H1 (cell line): Measurements from ENCODE around the gene PPM1L. TPM values are rescaled to one million over a fixed set of nuclear protein-coding genes. Genes with fewer than 3 reads are reported as not detected.

ENCODE experiments used
- CTCF ChIA-PET: fragments of 300-600 bp; sonication (Branson Sonifier 250); formaldehyde crosslinking; loops from one replicate; lab custom pipeline; 2021; ENCODE audit not compliant: partially characterized antibody; lab: Charles Lee
- POLR2A ChIA-PET: fragments of 300-600 bp; sonication (Branson Sonifier 250); formaldehyde crosslinking; loops from one replicate; lab custom pipeline; 2021; ENCODE audit warnings: inconsistent platforms; ENCODE audit not compliant: partially characterized antibody; lab: Charles Lee
- DNase-seq, 2 experiments: peaks; one replicate each; pipeline versions ENCODE4 v3.0.0 to v3.0.0-alpha.2; 2010 to 2022; ENCODE audit warnings: low spot score in 2 of 2, low read depth in 1 of 2, mixed read lengths in 1 of 2
- FAIRE-seq: peaks from 2 replicates; lab custom pipeline; 2011; peaks lifted over from hg19 to GRCh38; lab: Jason Lieb, UNC
- H2AFZ ChIP-seq: 2 replicates; pipeline ENCODE4 v1.8.1; 2012; ENCODE audit warnings: low read length, inconsistent platforms
- H2AK5ac ChIP-seq: 2 replicates; pipeline ENCODE4 v1.6.1; 2013; ENCODE audit warnings: low read depth, low read length
- H2BK120ac ChIP-seq: replicated peaks from 2 replicates; pipeline ENCODE3; 2013; ENCODE audit warnings: low read depth, low read length, inconsistent platforms
- H2BK12ac ChIP-seq: 2 replicates; pipeline ENCODE4 v1.6.1; 2013; ENCODE audit warnings: low read depth, low read length
- H2BK15ac ChIP-seq: 2 replicates; pipeline ENCODE4 v1.6.1; 2013; ENCODE audit warnings: low read length
- H2BK20ac ChIP-seq: 2 replicates; pipeline ENCODE4 v1.6.1; 2013; ENCODE audit warnings: low read length
- H2BK5ac ChIP-seq: 2 replicates; pipeline ENCODE4 v1.6.1; 2013; ENCODE audit warnings: low read depth, low read length
- H3K14ac ChIP-seq: 2 replicates; pipeline ENCODE4 v1.6.1; 2013; ENCODE audit warnings: inconsistent platforms; ENCODE audit not compliant: insufficient read length
- H3K18ac ChIP-seq: 2 replicates; pipeline ENCODE4 v1.6.1; 2013; ENCODE audit warnings: low read length; ENCODE audit errors: extremely low read depth
- H3K23ac ChIP-seq: 2 replicates; pipeline ENCODE4 v1.6.1; 2013; ENCODE audit warnings: inconsistent platforms; ENCODE audit not compliant: insufficient read length
- H3K23me2 ChIP-seq: 2 replicates; pipeline ENCODE4 v1.6.1; 2013; ENCODE audit warnings: low read depth, low read length
- H3K27ac ChIP-seq: 2 replicates; pipeline ENCODE4 v1.6.1; 2011; ENCODE audit warnings: low read depth, low read length, inconsistent platforms
- H3K27me3 ChIP-seq, 4 experiments: replicated peaks in 1 of 4; 1 replicate in 1 of 4; 2 replicates in 3 of 4; pipeline versions ENCODE4 v1.6.1 to v1.8.1; 2011 to 2013; ENCODE audit warnings: low read length in 3 of 4, mild to moderate bottlenecking in 3 of 4, inconsistent platforms in 2 of 4, mixed read lengths in 2 of 4, moderate library complexity in 1 of 4; ENCODE audit not compliant: control insufficient read depth in 3 of 4, insufficient read depth in 3 of 4; ENCODE audit errors: extremely low read depth in 1 of 4
- H3K36me3 ChIP-seq, 4 experiments: 2 replicates each; pipeline versions ENCODE4 v1.6.1 to v1.8.1; 2011 to 2013; ENCODE audit warnings: mild to moderate bottlenecking in 4 of 4, low read length in 3 of 4, moderate library complexity in 2 of 4, control low read depth in 1 of 4, inconsistent platforms in 1 of 4; ENCODE audit not compliant: insufficient read depth in 4 of 4, control insufficient read depth in 2 of 4
- H3K4ac ChIP-seq: replicated peaks from 2 replicates; pipeline ENCODE3; 2013; ENCODE audit warnings: low read length, low read depth, mixed read lengths, inconsistent platforms; ENCODE audit not compliant: insufficient read length
- H3K4me1 ChIP-seq, 4 experiments: replicated peaks in 1 of 4; 1 replicate in 1 of 4; 2 replicates in 3 of 4; pipeline versions ENCODE4 v1.6.1 to v1.8.1; 2011 to 2013; ENCODE audit warnings: low read length in 3 of 4, inconsistent platforms in 2 of 4, mixed read lengths in 1 of 4; ENCODE audit not compliant: insufficient read depth in 4 of 4, control insufficient read depth in 3 of 4
- H3K4me2 ChIP-seq, 2 experiments: 2 replicates each; pipeline versions ENCODE4 v1.6.1 to v1.8.1; 2011 to 2013; ENCODE audit warnings: low read depth in 2 of 2, low read length in 2 of 2, control low read depth in 1 of 2, inconsistent platforms in 1 of 2, mild to moderate bottlenecking in 1 of 2; ENCODE audit not compliant: insufficient read depth in 1 of 2
- H3K4me3 ChIP-seq, 4 experiments: fragments of 200-600, 300-600 bp in 1 of 4; sonication (generic), shearing (Covaris generic), sonication (Bioruptor Twin) in 1 of 4; 2 replicates each; pipeline versions ENCODE4 v1.5.1 to v1.8.1; 2011 to 2016; ENCODE audit warnings: low read length in 4 of 4, low read depth in 3 of 4, control low read depth in 2 of 4, inconsistent platforms in 2 of 4, mild to moderate bottlenecking in 2 of 4, mixed read lengths in 1 of 4, moderate library complexity in 1 of 4; ENCODE audit not compliant: insufficient read depth in 2 of 4; ENCODE audit errors: extremely low read depth in 1 of 4
- H3K56ac ChIP-seq: replicated peaks from 2 replicates; pipeline ENCODE3; 2013; ENCODE audit warnings: low read depth, mild to moderate bottlenecking, mixed read lengths, low read length, inconsistent platforms; ENCODE audit not compliant: insufficient read length
- H3K79me1 ChIP-seq: 2 replicates; pipeline ENCODE4 v1.6.1; 2013; ENCODE audit warnings: low read depth, low read length, control low read depth
- H3K79me2 ChIP-seq, 2 experiments: 2 replicates each; pipeline versions ENCODE4 v1.6.1 to v1.8.1; 2012 to 2013; ENCODE audit warnings: low read length in 2 of 2, mild to moderate bottlenecking in 2 of 2, inconsistent platforms in 1 of 2; ENCODE audit not compliant: insufficient read depth in 2 of 2, control insufficient read depth in 1 of 2
- H3K9ac ChIP-seq, 4 experiments: replicated peaks in 1 of 4; 1 replicate in 1 of 4; 2 replicates in 3 of 4; pipeline versions ENCODE4 v1.6.1 to v1.8.1; 2011 to 2013; ENCODE audit warnings: low read depth in 3 of 4, low read length in 3 of 4, control low read depth in 2 of 4, mild to moderate bottlenecking in 2 of 4, moderate library complexity in 2 of 4, inconsistent platforms in 1 of 4; ENCODE audit errors: extremely low read depth in 1 of 4
- H3K9me3 ChIP-seq, 2 experiments: 2 replicates each; pipeline versions ENCODE4 v1.6.1 to v1.8.1; 2012 to 2013; ENCODE audit warnings: mild to moderate bottlenecking in 2 of 2, moderate library complexity in 2 of 2, control low read depth in 1 of 2, inconsistent platforms in 1 of 2, low read depth in 1 of 2, low read length in 1 of 2, mixed read lengths in 1 of 2; ENCODE audit not compliant: insufficient read depth in 2 of 2
- H4K20me1 ChIP-seq, 2 experiments: replicated peaks in 1 of 2; 2 replicates each; pipeline versions ENCODE3 to v1.8.1; 2011 to 2013; ENCODE audit warnings: inconsistent platforms in 2 of 2, low read length in 2 of 2, mild to moderate bottlenecking in 1 of 2; ENCODE audit not compliant: insufficient read depth in 2 of 2, control insufficient read depth in 1 of 2
- H4K5ac ChIP-seq: 2 replicates; pipeline ENCODE4 v1.6.1; 2013; ENCODE audit warnings: low read length, low read depth, mixed read lengths, inconsistent platforms; ENCODE audit not compliant: insufficient read length
- H4K8ac ChIP-seq: 2 replicates; pipeline ENCODE4 v1.8.0; 2013; ENCODE audit warnings: mild to moderate bottlenecking, moderate library complexity, low read length, inconsistent platforms; ENCODE audit not compliant: insufficient read depth; ENCODE audit errors: extremely low read depth
- H4K91ac ChIP-seq: replicated peaks from 2 replicates; pipeline ENCODE3; 2013; ENCODE audit warnings: low read length, mixed read lengths, inconsistent platforms; ENCODE audit not compliant: insufficient read length
- ATF2 ChIP-seq: IDR thresholded peaks from 2 replicates; pipeline ENCODE4 v1.6.1; 2012; ENCODE audit warnings: low read length, inconsistent platforms
- FOSL1 ChIP-seq: IDR thresholded peaks from 2 replicates; pipeline ENCODE4 v1.6.1; 2011; ENCODE audit warnings: mild to moderate bottlenecking, low read depth, low read length, moderate library complexity; ENCODE audit not compliant: insufficient read depth
- GABPA ChIP-seq: IDR thresholded peaks from 2 replicates; pipeline ENCODE4 v1.6.1; 2011; ENCODE audit warnings: mild to moderate bottlenecking, low read length, moderate library complexity, borderline replicate concordance; ENCODE audit not compliant: insufficient read depth
- GTF2F1 ChIP-seq: IDR thresholded peaks from 2 replicates; pipeline ENCODE4 v1.6.1; 2012; ENCODE audit warnings: low read depth, low read length, improper control_type of control experiment, borderline replicate concordance
- HDAC6 ChIP-seq: IDR thresholded peaks from one replicate; pipeline ENCODE4 v1.7.1; 2012; ENCODE audit warnings: low read depth, mild to moderate bottlenecking, inconsistent platforms, low read length, moderate library complexity
- JUND ChIP-seq: IDR thresholded peaks from 2 replicates; pipeline ENCODE4 v1.6.1; 2011; ENCODE audit warnings: mild to moderate bottlenecking, improper control_type of control experiment, low read length
- MAX ChIP-seq: IDR thresholded peaks from 2 replicates; pipeline ENCODE4 v1.6.1; 2012; ENCODE audit warnings: inconsistent platforms
- POLR2AphosphoS5 ChIP-seq: IDR thresholded peaks from 2 replicates; pipeline ENCODE4 v1.6.1; 2011; ENCODE audit warnings: low read depth, low read length
- SAP30 ChIP-seq: fragments of 300-600 bp; sonication (generic); IDR thresholded peaks from 2 replicates; pipeline ENCODE4 v1.7.1; 2012; ENCODE audit warnings: low read length, moderate library complexity, mild to moderate bottlenecking, inconsistent platforms; ENCODE audit not compliant: insufficient read depth, insufficient replicate concordance
- SP4 ChIP-seq: IDR thresholded peaks from 2 replicates; pipeline ENCODE4 v1.6.1; 2012; ENCODE audit warnings: low read length, inconsistent platforms
- TAF1 ChIP-seq: IDR thresholded peaks from 2 replicates; pipeline ENCODE4 v1.6.1; 2011; ENCODE audit warnings: mild to moderate bottlenecking, low read depth, low read length
- TBP ChIP-seq: IDR thresholded peaks from 2 replicates; pipeline ENCODE4 v1.6.1; 2011; ENCODE audit warnings: low read depth, low read length, improper control_type of control experiment
- TCF12 ChIP-seq: IDR thresholded peaks from 2 replicates; pipeline ENCODE4 v1.6.1; 2011; ENCODE audit warnings: low read depth, mild to moderate bottlenecking, low read length
- TEAD4 ChIP-seq: IDR thresholded peaks from 2 replicates; pipeline ENCODE4 v1.6.1; 2012; ENCODE audit warnings: low read depth, low read length, inconsistent platforms, mixed read lengths
- WGBS, 2 experiments: shearing (Covaris generic) in 1 of 2; methylation state at CpG; one replicate each; pipeline versions ENCODE4 v1.1.6 to v1.1.7; 2013 to 2015; ENCODE audit warnings: low lambda C conversion rate in 2 of 2, mixed read lengths in 2 of 2, inconsistent platforms in 1 of 2, low coverage in 1 of 2, missing lambda C conversion rate in 1 of 2; ENCODE audit not compliant: insufficient replicate concordance in 2 of 2, insufficient coverage in 1 of 2, insufficient read length in 1 of 2; ENCODE audit errors: extremely low coverage in 1 of 2, missing lambda C conversion rate in 1 of 2; 5-methylcytosine and 5-hydroxymethylcytosine counted together
- polyA plus RNA-seq, 7 experiments: library from polyadenylated mRNA; depleted of rRNA in 3 of 7; stranded (reverse) in 5 of 7; unstranded in 2 of 7; fragments of >200 nt in 5 of 7; fragments of 200-250 nt in 2 of 7; gene quantifications; 1 replicate in 5 of 7; 2 replicates in 1 of 7; 4 replicates in 1 of 7; pipeline versions ENCODE4 v1.2.1 to v1.2.3, GENCODE V29; 2011 to 2013; ENCODE audit warnings: missing spikeins in 2 of 7, mixed read lengths in 2 of 7
- total RNA-seq: library from RNA; stranded (reverse); fragmentation: NEBNext Ultra II Directional; extraction: Animal tissue kit (Norgen Biotek cat#: 25700); gene quantifications from 2 replicates; pipeline ENCODE4 v1.2.1, GENCODE V29; 2021

PPM1L gene
- total and polyA plus RNA-seq, 2 of the 8 experiments (the other 6 are each of a cell fraction or from before 2014, with no cell fraction given) = 2.8 to 18.1 TPM

GRCh38 chr3:160747422-160747821, 8.6 kb upstream of the PPM1L start:
- Histone ChIP-seq H2BK120ac (no peak overlapping the region), H3K9me3 (no peaks in the 10 kb centered on the region), H3K9ac (no peak overlapping the region), H2AFZ (no peak overlapping the region), H4K91ac (no peak overlapping the region), H3K23ac (no peak overlapping the region), H3K14ac (no peak overlapping the region), H2AK5ac (no peak overlapping the region), H3K27ac (no peak overlapping the region), H3K4ac (no peak overlapping the region), H3K56ac (no peak overlapping the region), H2BK15ac (no peak overlapping the region), H3K79me2 (no peaks in the 10 kb centered on the region), H3K4me2 (no peak overlapping the region), H3K23me2 (no peaks in the 10 kb centered on the region), H3K4me3 (no peak overlapping the region), H3K18ac (no peak overlapping the region), H3K27me3 (no peaks in the 10 kb centered on the region), H3K4me1 (no peaks in the 10 kb centered on the region), H4K5ac (no peak overlapping the region), H2BK20ac (no peak overlapping the region), H2BK12ac (no peak overlapping the region), H3K79me1 (no peaks in the 10 kb centered on the region), H3K36me3 (no peaks in the 10 kb centered on the region), H2BK5ac (no peak overlapping the region), H4K20me1 (no peaks in the 10 kb centered on the region), H4K8ac (no peak overlapping the region)
- no peak for FAIRE-seq
- 81% methylated on average over 1 of the region's 1 CpG; no CpG with 5 or more reads in 1 of the 2 experiments for WGBS, 2 experiments
- POLR2A ChIA-PET = no interaction called here
- DNase-seq = no peak
- CTCF ChIA-PET = no interaction called here
- TF ChIP-seq TAF1 (no peak), TBP (no peak), MAX (no peak), TEAD4 (no peak), SP4 (no peak), ATF2 (no peak), FOSL1 (no peak), POLR2AphosphoS5 (no peak), JUND (no peak), GABPA (no peak), SAP30 (no peak), GTF2F1 (no peak), TCF12 (no peak), HDAC6 (no peak)
